ENCODE measurements around the gene SUPT5H.

The SUPT5H gene

GRCh38 chr19:39445196-39446111 is at the start of gene SUPT5H:
SUPT5H (plus strand) TSS chr19:39445582; CDS start chr19:39445891, 309 bp downstream.
- peak; percentile 95 for DNase-seq (ENCODE audit: low read depth)

GRCh38 chr19:39397360-39398296 is 47.8 kb upstream of the SUPT5H start:
- DNase-seq (ENCODE audit: low read depth): peak; percentile 93

- DNase-seq (ENCODE audit: low read depth): no peak
Measured at GRCh38 chr19:39398297-39398864, 47.0 kb upstream of the SUPT5H start.

GRCh38 chr19:39399668-39400050 is 45.7 kb upstream of the SUPT5H start:
- DNase-seq (ENCODE audit: low read depth): no peak

GRCh38 chr19:39400061-39400460 is 45.3 kb upstream of the SUPT5H start:
- no peak for DNase-seq (ENCODE audit: low read depth)

- no peak for DNase-seq (ENCODE audit: low read depth)
Measured at GRCh38 chr19:39401070-39401548, 44.3 kb upstream of the SUPT5H start.

GRCh38 chr19:39401549-39402345 is 43.6 kb upstream of the SUPT5H start:
- peak; percentile 82 for DNase-seq (ENCODE audit: low read depth)

GRCh38 chr19:39402346-39403300 is 42.8 kb upstream of the SUPT5H start:
- DNase-seq (ENCODE audit: low read depth): peak; percentile 80

GRCh38 chr19:39403331-39404312 is 41.8 kb upstream of the SUPT5H start:
- peak; percentile 94 for DNase-seq (ENCODE audit: low read depth)

- DNase-seq (ENCODE audit: low read depth): no peak
Measured at GRCh38 chr19:39405261-39405957, 40.0 kb upstream of the SUPT5H start.

- DNase-seq (ENCODE audit: low read depth): peak; percentile 82
Measured at GRCh38 chr19:39405958-39406655, 39.3 kb upstream of the SUPT5H start.

GRCh38 chr19:39406656-39407409 is 38.5 kb upstream of the SUPT5H start, which contains the start of gene ZFP36:
ZFP36 (plus strand) TSS chr19:39406847; CDS start chr19:39406905, 58 bp downstream.
- peak; percentile 84 for DNase-seq (ENCODE audit: low read depth)

GRCh38 chr19:39407410-39407659 is 38.0 kb upstream of the SUPT5H start:
- DNase-seq (ENCODE audit: low read depth): no peak

GRCh38 chr19:39407660-39408391 is 37.6 kb upstream of the SUPT5H start:
- DNase-seq (ENCODE audit: low read depth): no peak

GRCh38 chr19:39408392-39409207 is 36.8 kb upstream of the SUPT5H start:
- DNase-seq (ENCODE audit: low read depth): no peak
